Measurements from ENCODE around the gene MICAL2.

DNA sequence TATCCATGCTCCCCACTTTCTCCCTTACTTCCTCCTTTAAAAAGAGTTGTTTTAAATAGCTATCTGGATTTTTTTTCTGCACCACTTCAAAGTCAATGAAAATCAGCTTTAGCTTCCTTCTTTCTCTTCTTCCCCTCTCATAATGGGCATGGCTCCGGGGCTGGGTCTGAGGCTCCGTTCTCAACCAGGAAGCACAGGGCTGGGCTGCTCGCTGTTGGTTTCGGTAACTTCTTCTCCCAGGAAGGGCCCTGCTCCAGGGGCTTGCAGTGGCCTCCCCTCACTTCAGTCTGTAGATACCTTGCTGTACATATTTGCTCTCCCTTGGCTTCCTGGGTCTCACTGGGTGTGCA is 23.8 kb downstream of the MICAL2 start:
- TF ChIP-seq, protein P1, sequence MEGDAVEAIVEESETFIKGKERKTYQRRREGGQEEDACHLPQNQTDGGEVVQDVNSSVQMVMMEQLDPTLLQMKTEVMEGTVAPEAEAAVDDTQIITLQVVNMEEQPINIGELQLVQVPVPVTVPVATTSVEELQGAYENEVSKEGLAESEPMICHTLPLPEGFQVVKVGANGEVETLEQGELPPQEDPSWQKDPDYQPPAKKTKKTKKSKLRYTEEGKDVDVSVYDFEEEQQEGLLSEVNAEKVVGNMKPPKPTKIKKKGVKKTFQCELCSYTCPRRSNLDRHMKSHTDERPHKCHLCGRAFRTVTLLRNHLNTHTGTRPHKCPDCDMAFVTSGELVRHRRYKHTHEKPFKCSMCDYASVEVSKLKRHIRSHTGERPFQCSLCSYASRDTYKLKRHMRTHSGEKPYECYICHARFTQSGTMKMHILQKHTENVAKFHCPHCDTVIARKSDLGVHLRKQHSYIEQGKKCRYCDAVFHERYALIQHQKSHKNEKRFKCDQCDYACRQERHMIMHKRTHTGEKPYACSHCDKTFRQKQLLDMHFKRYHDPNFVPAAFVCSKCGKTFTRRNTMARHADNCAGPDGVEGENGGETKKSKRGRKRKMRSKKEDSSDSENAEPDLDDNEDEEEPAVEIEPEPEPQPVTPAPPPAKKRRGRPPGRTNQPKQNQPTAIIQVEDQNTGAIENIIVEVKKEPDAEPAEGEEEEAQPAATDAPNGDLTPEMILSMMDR (IDR thresholded peaks at IDR 0.05): no peak
- no peak for TF ChIP-seq POLR2A (IDR thresholded peaks at IDR 0.05)

All from thyroid gland (tissue), 4 donors.